WTC11 (cell line): ENCODE data around the gene TARBP1. TPM values are rescaled to one million over a fixed set of nuclear protein-coding genes. Genes with fewer than 3 reads are reported as not detected.

ENCODE experiments used
- ATAC-seq: fragments of 200-7000 bp; cut with Tn5 transposase; 2 replicates; pipeline ENCODE4 v1.10.0; 2021; ENCODE audit warnings: mild to moderate bottlenecking, moderate library complexity
- CTCF ChIA-PET: fragments of 300-600 bp; sonication (Branson Sonifier 250); formaldehyde crosslinking; loops from one replicate; lab custom pipeline; 2021; ENCODE audit warnings: antibody characterized with exemption; lab: Charles Lee
- POLR2A ChIA-PET: fragments of 350-600 bp; sonication (Branson Sonifier 250); formaldehyde crosslinking; loops from one replicate; lab custom pipeline; 2021; ENCODE audit warnings: antibody characterized with exemption; lab: Charles Lee
- DNase-seq: peaks from one replicate; pipeline ENCODE4 v3.0.0; 2021; ENCODE audit warnings: low spot score
- H3K27ac Mint-ChIP-seq: 2 replicates; pipeline ENCODE4 v1.8.0; 2021; ENCODE audit warnings: mixed read lengths
- H3K27me3 Mint-ChIP-seq: 2 replicates; pipeline ENCODE4 v1.8.0; 2021; ENCODE audit warnings: low read depth, mild to moderate bottlenecking, moderate library complexity, mixed read lengths
- H3K36me3 Mint-ChIP-seq: 2 replicates; pipeline ENCODE4 v1.8.0; 2021; ENCODE audit warnings: mixed read lengths
- H3K4me1 Mint-ChIP-seq: 2 replicates; pipeline ENCODE4 v1.8.0; 2022; ENCODE audit warnings: mixed read lengths
- H3K4me3 Mint-ChIP-seq: 2 replicates; pipeline ENCODE4 v1.8.0; 2021; ENCODE audit warnings: mild to moderate bottlenecking, moderate library complexity, mixed read lengths
- H3K9me3 Mint-ChIP-seq: 2 replicates; pipeline ENCODE4 v1.8.0; 2021; ENCODE audit warnings: mixed read lengths
- AFF4 ChIP-seq: sonication (generic); formaldehyde crosslinking; IDR thresholded peaks from 2 replicates; pipeline ENCODE4 v1.8.1; 2023; ENCODE audit warnings: mild to moderate bottlenecking, missing genetic modification reagents, borderline replicate concordance
- AR ChIP-seq: fragments of 250-450 bp; sonication (Bioruptor Pico); IDR thresholded peaks from 2 replicates; pipeline ENCODE4 v1.9.0; 2021; ENCODE audit warnings: mild to moderate bottlenecking
- ATF3 ChIP-seq: sonication (generic); formaldehyde crosslinking; conservative IDR thresholded peaks from 2 replicates; pipeline ENCODE4 v1.8.1; 2022; ENCODE audit warnings: mild to moderate bottlenecking, missing genetic modification reagents
- ATF6 ChIP-seq: sonication (generic); formaldehyde crosslinking; IDR thresholded peaks from 2 replicates; pipeline ENCODE4 v1.8.1; 2023; ENCODE audit warnings: mild to moderate bottlenecking, missing genetic modification reagents
- E2F1 ChIP-seq: sonication (generic); formaldehyde crosslinking; IDR thresholded peaks from 2 replicates; pipeline ENCODE4 v1.8.0; 2022; ENCODE audit warnings: mild to moderate bottlenecking, missing genetic modification reagents
- FOXJ3 ChIP-seq: sonication (generic); formaldehyde crosslinking; IDR thresholded peaks from 2 replicates; pipeline ENCODE4 v1.9.0; 2021; ENCODE audit warnings: missing genetic modification reagents, mild to moderate bottlenecking, borderline replicate concordance
- GABPB1 ChIP-seq: sonication (generic); formaldehyde crosslinking; IDR thresholded peaks from 2 replicates; pipeline ENCODE4 v1.8.1; 2023; ENCODE audit warnings: mild to moderate bottlenecking, missing genetic modification reagents
- GRHL2 ChIP-seq: fragments of 250-450 bp; sonication (Bioruptor Pico); IDR thresholded peaks from 2 replicates; pipeline ENCODE4 v1.8.0; 2022; ENCODE audit warnings: mild to moderate bottlenecking, moderate library complexity; ENCODE audit not compliant: insufficient replicate concordance, severe bottlenecking
- HMGA2 ChIP-seq: fragments of 250-450 bp; sonication (Bioruptor Pico); IDR thresholded peaks from 2 replicates; pipeline ENCODE4 v1.4.0; 2021; ENCODE audit warnings: mild to moderate bottlenecking, moderate library complexity
- JUN ChIP-seq: sonication (generic); formaldehyde crosslinking; IDR thresholded peaks from 2 replicates; pipeline ENCODE4 v1.8.0; 2023; ENCODE audit warnings: mild to moderate bottlenecking, missing genetic modification reagents
- KAT7 ChIP-seq: sonication (generic); formaldehyde crosslinking; IDR thresholded peaks from 2 replicates; pipeline ENCODE4 v1.8.1; 2023; ENCODE audit warnings: missing genetic modification reagents, mild to moderate bottlenecking, borderline replicate concordance
- NFATC4 ChIP-seq: fragments of 250-450 bp; sonication (Bioruptor Pico); IDR thresholded peaks from 2 replicates; pipeline ENCODE4 v1.9.0; 2021; ENCODE audit warnings: mild to moderate bottlenecking
- RORB ChIP-seq: fragments of 250-450 bp; sonication (Bioruptor Pico); IDR thresholded peaks from 2 replicates; pipeline ENCODE4 v1.9.0; 2021; ENCODE audit warnings: mild to moderate bottlenecking
- ZBTB21 ChIP-seq: sonication (generic); formaldehyde crosslinking; IDR thresholded peaks from 2 replicates; pipeline ENCODE4 v1.8.1; 2023; ENCODE audit warnings: mild to moderate bottlenecking, missing genetic modification reagents, borderline replicate concordance
- ZBTB43 ChIP-seq: sonication (generic); formaldehyde crosslinking; IDR thresholded peaks from 2 replicates; pipeline ENCODE4 v1.8.1; 2023; ENCODE audit warnings: mild to moderate bottlenecking, missing genetic modification reagents
- ZNF317 ChIP-seq: sonication (generic); formaldehyde crosslinking; IDR thresholded peaks from 2 replicates; pipeline ENCODE4 v1.8.1; 2023; ENCODE audit warnings: low read depth, mild to moderate bottlenecking, moderate library complexity, missing genetic modification reagents, borderline replicate concordance
- ZNF671 ChIP-seq: fragments of 250-450 bp; sonication (Bioruptor Pico); IDR thresholded peaks from 2 replicates; pipeline ENCODE4 v1.8.0; 2021; ENCODE audit warnings: mild to moderate bottlenecking
- total RNA-seq: library from RNA; stranded (reverse); gene quantifications from 3 replicates; pipeline ENCODE4 v1.2.3, GENCODE V29; 2021

TARBP1 gene
- total RNA-seq, 1 experiment from 2014 or later = 24.0 TPM

GRCh38 chr1:234409328-234409727, 69.7 kb downstream of the TARBP1 start:
- Mint-ChIP-seq H3K4me1 (peaks cover 6% of the 10 kb centered on the region), H3K4me3 (no peak overlapping the region), H3K27me3 (no peaks in the 10 kb centered on the region)
- DNase-seq = no peak
- no peak for TF ChIP-seq GRHL2 (CRISPR knock-in tag)
- TF ChIP-seq FOXJ3 = no peak
- no peak for TF ChIP-seq AFF4 (CRISPR knock-in tag)
- no peak for TF ChIP-seq RORB (CRISPR knock-in tag)
- no peak for TF ChIP-seq ZNF671 (CRISPR knock-in tag)
- TF ChIP-seq JUN (CRISPR knock-in tag) = no peak
- no peak for TF ChIP-seq KAT7 (CRISPR knock-in tag)
- no peak for TF ChIP-seq ZBTB21 (CRISPR knock-in tag)
- no peak for TF ChIP-seq E2F1 (CRISPR knock-in tag)
- TF ChIP-seq ZBTB43 (CRISPR knock-in tag) = no peak
- no peak for TF ChIP-seq AR (CRISPR knock-in tag)
- TF ChIP-seq ZNF317 (CRISPR knock-in tag) = no peak
- TF ChIP-seq, all 79 proteins: peak for 0
- no peak for ATAC-seq
- POLR2A ChIA-PET = no interaction called here
- Mint-ChIP-seq H3K36me3 (peaks cover 7% of the 10 kb centered on the region), H3K9me3 (no peaks in the 10 kb centered on the region), H3K27ac (no peak overlapping the region)
- CTCF ChIA-PET = no interaction called here

- POLR2A ChIA-PET = no interaction called here
- H3K36me3 Mint-ChIP-seq = peaks cover 7% of the 10 kb centered on the region
- no peak overlapping the region for H3K4me3 Mint-ChIP-seq
- DNase-seq = no peak
- TF ChIP-seq ATF3 = no peak
- TF ChIP-seq, all 79 proteins: peak for 0
- no peak for ATAC-seq
- CTCF ChIA-PET = no interaction called here
- Mint-ChIP-seq H3K9me3 (no peaks in the 10 kb centered on the region), H3K27ac (no peak overlapping the region; the same call in 1 of the 2 replicates), H3K4me1 (peaks cover 6% of the 10 kb centered on the region), H3K27me3 (no peaks in the 10 kb centered on the region)
Observed at GRCh38 chr1:234408757-234409156, 70.2 kb downstream of the TARBP1 start.

- ATAC-seq (no peak), DNase-seq (no peak)
- no peak for TF ChIP-seq HMGA2 (CRISPR knock-in tag)
- TF ChIP-seq GABPB1 (CRISPR knock-in tag) = no peak
- TF ChIP-seq ATF6 = no peak
- TF ChIP-seq NFATC4 (CRISPR knock-in tag) = no peak
- Mint-ChIP-seq H3K27ac (no peak overlapping the region), H3K4me3 (no peak overlapping the region), H3K36me3 (peaks cover 3% of the 10 kb centered on the region; the same call in 1 of the 2 replicates), H3K9me3 (no peaks in the 10 kb centered on the region), H3K27me3 (no peaks in the 10 kb centered on the region), H3K4me1 (no peaks in the 10 kb centered on the region)
- CTCF ChIA-PET = no interaction called here
- POLR2A ChIA-PET = no interaction called here
Observed at GRCh38 chr1:234406871-234407270, 72.1 kb downstream of the TARBP1 start.
